PC-9 (cell line): ENCODE results near the gene GPR135. TPM values are rescaled to one million over a fixed set of nuclear protein-coding genes. Genes with fewer than 3 reads are reported as not detected.

Source experiments
- BruUV-seq: library from RNA; stranded (reverse); fragments of 400-500 nt; replicated peaks from 2 replicates; lab custom pipeline; 2021; lab: Mats Ljungman, UMichigan
- CTCF ChIA-PET: fragments of 300-600 bp; sonication (Branson Sonifier 250); formaldehyde crosslinking; loops from one replicate; lab custom pipeline; 2022; ENCODE audit warnings: antibody characterized with exemption; lab: Charles Lee
- POLR2A ChIA-PET: fragments of 300-600 bp; sonication (Branson Sonifier 250); formaldehyde crosslinking; loops from one replicate; lab custom pipeline; 2022; ENCODE audit warnings: antibody characterized with exemption; ENCODE audit not compliant: unreplicated experiment; lab: Charles Lee
- DNase-seq, 2 experiments: peaks; one replicate each; pipeline versions ENCODE4 v3.0.0 to v3.0.0-alpha.2; 2015 to 2022; ENCODE audit warnings: mixed read lengths in 1 of 2
- H2AFZ ChIP-seq: fragments of 200-600 bp; sonication (generic); 2 replicates; pipeline ENCODE4 v1.8.1; 2017; ENCODE audit warnings: antibody characterized with exemption
- H3F3A ChIP-seq: fragments of 200-600 bp; sonication (generic); 2 replicates; pipeline ENCODE4 v1.8.1; 2017; ENCODE audit warnings: antibody characterized with exemption, mild to moderate bottlenecking, low read depth; ENCODE audit not compliant: insufficient read depth
- H3K27ac ChIP-seq: fragments of 200-600 bp; sonication (generic); 2 replicates; pipeline ENCODE4 v1.6.1; 2016; ENCODE audit warnings: mixed run types
- H3K27me3 ChIP-seq: fragments of 200-600 bp; sonication (generic); 2 replicates; pipeline ENCODE4 v1.6.1; 2016; ENCODE audit warnings: low read depth, mixed run types; ENCODE audit not compliant: insufficient read depth
- H3K36me3 ChIP-seq: fragments of 200-600 bp; sonication (generic); 2 replicates; pipeline ENCODE4 v1.6.1; 2016; ENCODE audit warnings: low read depth, mixed run types
- H3K4me1 ChIP-seq: fragments of 200-600 bp; sonication (generic); replicated peaks from 2 replicates; pipeline ENCODE4 v1.6.1; 2016; ENCODE audit warnings: mixed run types; ENCODE audit not compliant: insufficient read depth
- H3K4me2 ChIP-seq: fragments of 200-600 bp; sonication (generic); 2 replicates; pipeline ENCODE4 v1.6.1; 2017; ENCODE audit warnings: mixed run types
- H3K4me3 ChIP-seq: fragments of 200-600 bp; sonication (generic); 2 replicates; pipeline ENCODE4 v1.6.1; 2016; ENCODE audit warnings: mixed run types
- H3K79me2 ChIP-seq: fragments of 200-600 bp; sonication (generic); 2 replicates; pipeline ENCODE4 v1.6.1; 2017; ENCODE audit warnings: low read depth, mixed run types
- H3K9me2 ChIP-seq: fragments of 200-600 bp; sonication (generic); 2 replicates; pipeline ENCODE4 v1.8.1; 2017; ENCODE audit warnings: mild to moderate bottlenecking; ENCODE audit not compliant: insufficient read depth
- H3K9me3 ChIP-seq: fragments of 200-600 bp; sonication (generic); 2 replicates; pipeline ENCODE4 v1.8.1; 2016; ENCODE audit warnings: low read depth; ENCODE audit not compliant: insufficient read depth
- H4K20me1 ChIP-seq: fragments of 200-600 bp; sonication (generic); 2 replicates; pipeline ENCODE4 v1.8.1; 2017; ENCODE audit not compliant: insufficient read depth
- CTCF ChIP-seq: fragments of 200-600 bp; sonication (generic); conservative IDR thresholded peaks from 2 replicates; pipeline ENCODE4 v1.6.1; 2017; ENCODE audit warnings: mixed run types, antibody characterized with exemption, mild to moderate bottlenecking, moderate library complexity
- EZH2 ChIP-seq: fragments of 200-600 bp; sonication (generic); IDR thresholded peaks from 2 replicates; pipeline ENCODE4 v1.8.0; 2017; ENCODE audit warnings: antibody characterized with exemption, low read depth
- intact Hi-C: fragments of 100-400 bp; cut with micrococcal nuclease; formaldehyde crosslinking; loops from one replicate; pipeline ENCODE4 v1.10.0; 2022; ENCODE audit not compliant: unreplicated experiment
- total RNA-seq: library from RNA; stranded (reverse); gene quantifications from 2 replicates; pipeline ENCODE4 v1.2.3, GENCODE V29; 2021

GPR135 gene
- total RNA-seq, 1 experiment from 2014 or later: 15.2 TPM

GRCh38 chr14:59507063-59507751, 42.0 kb upstream of the GPR135 start:
- CTCF ChIA-PET: interaction anchor here (0.5 to 1.0 kb wide), 3 partner anchors 59 to 958 kb away, joined by 3 read pairs; no protein-coding TSS in a partner anchor

GRCh38 chr14:59503256-59503655, 38.1 kb upstream of the GPR135 start:
- H3K9me3 ChIP-seq: no peaks in the 10 kb centered on the region
- H3F3A ChIP-seq: no peaks in the 10 kb centered on the region
- no peak for TF ChIP-seq CTCF
- TF ChIP-seq EZH2: no peak
- POLR2A ChIA-PET: no interaction called here
- H2AFZ ChIP-seq: no peak overlapping the region
- H3K36me3 ChIP-seq: peaks cover 10% of the 10 kb centered on the region
- no peak overlapping the region for H3K4me3 ChIP-seq
- DNase-seq: no peak
- no peaks in the 10 kb centered on the region; the same call in 1 of the 2 replicates for H4K20me1 ChIP-seq
- H3K4me1 ChIP-seq: no peaks in the 10 kb centered on the region
- H3K9me2 ChIP-seq: no peaks in the 10 kb centered on the region
- intact Hi-C loops: loop anchor here (10.0 kb wide), 1 partner anchor 682 kb away; no protein-coding TSS in a partner anchor
- H3K27ac ChIP-seq: no peak overlapping the region
- no peaks in the 10 kb centered on the region for H3K27me3 ChIP-seq
- CTCF ChIA-PET: no interaction called here
- H3K79me2 ChIP-seq: no peaks in the 10 kb centered on the region
- no peak overlapping the region for H3K4me2 ChIP-seq
- no TSS peak for BruUV-seq

More at GRCh38 chr14:59507063-59507751, 42.0 kb upstream of the GPR135 start:
- no peak overlapping the region for H2AFZ ChIP-seq
- no peaks in the 10 kb centered on the region for H3K27me3 ChIP-seq
- no peaks in the 10 kb centered on the region for H3K9me2 ChIP-seq
- no peak overlapping the region for H3K4me3 ChIP-seq
- peak; percentile 35 to 39 for DNase-seq
- H3K9me3 ChIP-seq: no peaks in the 10 kb centered on the region
- H3K4me2 ChIP-seq: no peak overlapping the region
- POLR2A ChIA-PET: interaction anchor here (0.6 to 0.9 kb wide), 3 partner anchors 10 to 168 kb away, joined by 5 to 6 read pairs (median 6); partner anchors contain the start of genes JKAMP and L3HYPDH
- no peaks in the 10 kb centered on the region for H3K79me2 ChIP-seq
- H3K27ac ChIP-seq: no peak overlapping the region
- no peaks in the 10 kb centered on the region for H4K20me1 ChIP-seq
- no peaks in the 10 kb centered on the region for H3K4me1 ChIP-seq
- BruUV-seq: no TSS peak
- no peak for TF ChIP-seq EZH2
- TF ChIP-seq CTCF: peak; percentile 66
- 0 out of 2 replicates have a peak, but pooled peaks cover 1% of the 10 kb centered on the region for H3K36me3 ChIP-seq
- H3F3A ChIP-seq: no peaks in the 10 kb centered on the region
- intact Hi-C loops: loop anchor here (10.0 kb wide), 1 partner anchor 678 kb away; no protein-coding TSS in a partner anchor

GRCh38 chr14:59500732-59501131, 35.6 kb upstream of the GPR135 start:
- H3K27ac ChIP-seq: no peak overlapping the region
- no peaks in the 10 kb centered on the region for H3K4me1 ChIP-seq
- no peak overlapping the region for H3K4me3 ChIP-seq
- H3K79me2 ChIP-seq: no peaks in the 10 kb centered on the region
- intact Hi-C loops: loop anchor here (10.0 kb wide), 1 partner anchor 684 kb away; no protein-coding TSS in a partner anchor
- H3K9me3 ChIP-seq: no peaks in the 10 kb centered on the region
- TF ChIP-seq CTCF: no peak
- TF ChIP-seq EZH2: no peak
- no peak overlapping the region for H3K4me2 ChIP-seq
- no peaks in the 10 kb centered on the region; the same call in 1 of the 2 replicates for H4K20me1 ChIP-seq
- DNase-seq: no peak
- H3K9me2 ChIP-seq: no peaks in the 10 kb centered on the region
- no TSS peak for BruUV-seq
- H3F3A ChIP-seq: no peaks in the 10 kb centered on the region; the same call in 1 of the 2 replicates
- ChIA-PET CTCF (no interaction called here), POLR2A (no interaction called here)
- no peak overlapping the region for H2AFZ ChIP-seq
- peaks cover 10% of the 10 kb centered on the region for H3K36me3 ChIP-seq
- H3K27me3 ChIP-seq: no peaks in the 10 kb centered on the region
